ENCODE measurements around the gene TLR5. TPM values are rescaled to one million over a fixed set of nuclear protein-coding genes. Genes with fewer than 3 reads are reported as not detected.
A peak's percentile ranks its signal among the peaks of the same experiment; 100 is the strongest.

TLR5 gene
- total RNA-seq, 1 experiment from 2014 or later: 0.21 TPM

DNA sequence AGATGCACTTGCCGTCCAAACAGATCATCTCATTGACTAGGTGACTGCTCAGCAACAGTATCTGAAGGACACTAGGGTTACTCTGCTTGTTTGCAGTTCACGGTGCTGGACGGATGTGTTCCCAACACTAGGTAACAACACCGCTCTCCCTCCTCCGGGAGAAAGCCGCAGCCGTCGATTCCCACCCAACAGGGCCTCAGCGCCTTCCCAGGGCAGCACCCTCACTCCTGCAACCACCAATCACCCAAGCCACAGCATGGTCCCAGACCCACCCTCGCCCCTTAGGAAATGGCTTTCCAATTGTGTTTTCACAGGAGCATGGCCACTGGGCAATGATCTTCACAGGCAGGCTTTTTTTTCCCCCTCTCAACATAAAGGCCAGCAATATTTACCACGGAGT is 779 bp downstream of the TLR5 start:
- Histone ChIP-seq H3K4me3 (ENCODE audit: low read depth in 2 of 2, low read length in 2 of 2) (peak overlapping the region in 1 of 2 experiments; percentile 62; a peak in 2 of 4 replicates), H3K4me1 (ENCODE audit: control insufficient read depth, insufficient read depth, low read length) (peaks cover 5% of the 10 kb centered on the region; the same call in 1 of the 2 replicates), H3K27me3 (ENCODE audit: control insufficient read depth, insufficient read depth, low read length) (peaks cover 4% of the 10 kb centered on the region), H3K27ac (ENCODE audit: low read length) (no peak overlapping the region), H3K36me3 (ENCODE audit: control insufficient read depth, insufficient read depth, low read length) (no peaks in the 10 kb centered on the region), H3K9me3 (ENCODE audit: control insufficient read depth, insufficient read depth, low read depth, low read length) (peaks cover 2% of the 10 kb centered on the region; the same call in 1 of the 2 replicates)
- intact Hi-C loops (cut with micrococcal nuclease; ENCODE audit: unreplicated experiment) (loop anchor here (10.0 kb wide), 1 partner anchor 243 kb away; no protein-coding TSS in a partner anchor), in situ Hi-C loops (cut with HindIII; ENCODE audit: low pct_unique_long_range_greater_than_20kb, low sequenced_read_pairs) (no loop called here)
- TF ChIP-seq POLR2AphosphoS5 (IDR thresholded peaks at IDR 0.05; ENCODE audit: low read depth, low read length) (no peak), SIN3A (IDR thresholded peaks at IDR 0.05; ENCODE audit: borderline replicate concordance, insufficient read depth, low read depth, low read length) (no peak), TCF7L2 (IDR thresholded peaks at IDR 0.05; ENCODE audit: low read depth, low read length) (no peak)
- TF ChIP-seq, protein P1, sequence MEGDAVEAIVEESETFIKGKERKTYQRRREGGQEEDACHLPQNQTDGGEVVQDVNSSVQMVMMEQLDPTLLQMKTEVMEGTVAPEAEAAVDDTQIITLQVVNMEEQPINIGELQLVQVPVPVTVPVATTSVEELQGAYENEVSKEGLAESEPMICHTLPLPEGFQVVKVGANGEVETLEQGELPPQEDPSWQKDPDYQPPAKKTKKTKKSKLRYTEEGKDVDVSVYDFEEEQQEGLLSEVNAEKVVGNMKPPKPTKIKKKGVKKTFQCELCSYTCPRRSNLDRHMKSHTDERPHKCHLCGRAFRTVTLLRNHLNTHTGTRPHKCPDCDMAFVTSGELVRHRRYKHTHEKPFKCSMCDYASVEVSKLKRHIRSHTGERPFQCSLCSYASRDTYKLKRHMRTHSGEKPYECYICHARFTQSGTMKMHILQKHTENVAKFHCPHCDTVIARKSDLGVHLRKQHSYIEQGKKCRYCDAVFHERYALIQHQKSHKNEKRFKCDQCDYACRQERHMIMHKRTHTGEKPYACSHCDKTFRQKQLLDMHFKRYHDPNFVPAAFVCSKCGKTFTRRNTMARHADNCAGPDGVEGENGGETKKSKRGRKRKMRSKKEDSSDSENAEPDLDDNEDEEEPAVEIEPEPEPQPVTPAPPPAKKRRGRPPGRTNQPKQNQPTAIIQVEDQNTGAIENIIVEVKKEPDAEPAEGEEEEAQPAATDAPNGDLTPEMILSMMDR (IDR thresholded peaks at IDR 0.05): no peak
- TF ChIP-seq, protein P2, sequence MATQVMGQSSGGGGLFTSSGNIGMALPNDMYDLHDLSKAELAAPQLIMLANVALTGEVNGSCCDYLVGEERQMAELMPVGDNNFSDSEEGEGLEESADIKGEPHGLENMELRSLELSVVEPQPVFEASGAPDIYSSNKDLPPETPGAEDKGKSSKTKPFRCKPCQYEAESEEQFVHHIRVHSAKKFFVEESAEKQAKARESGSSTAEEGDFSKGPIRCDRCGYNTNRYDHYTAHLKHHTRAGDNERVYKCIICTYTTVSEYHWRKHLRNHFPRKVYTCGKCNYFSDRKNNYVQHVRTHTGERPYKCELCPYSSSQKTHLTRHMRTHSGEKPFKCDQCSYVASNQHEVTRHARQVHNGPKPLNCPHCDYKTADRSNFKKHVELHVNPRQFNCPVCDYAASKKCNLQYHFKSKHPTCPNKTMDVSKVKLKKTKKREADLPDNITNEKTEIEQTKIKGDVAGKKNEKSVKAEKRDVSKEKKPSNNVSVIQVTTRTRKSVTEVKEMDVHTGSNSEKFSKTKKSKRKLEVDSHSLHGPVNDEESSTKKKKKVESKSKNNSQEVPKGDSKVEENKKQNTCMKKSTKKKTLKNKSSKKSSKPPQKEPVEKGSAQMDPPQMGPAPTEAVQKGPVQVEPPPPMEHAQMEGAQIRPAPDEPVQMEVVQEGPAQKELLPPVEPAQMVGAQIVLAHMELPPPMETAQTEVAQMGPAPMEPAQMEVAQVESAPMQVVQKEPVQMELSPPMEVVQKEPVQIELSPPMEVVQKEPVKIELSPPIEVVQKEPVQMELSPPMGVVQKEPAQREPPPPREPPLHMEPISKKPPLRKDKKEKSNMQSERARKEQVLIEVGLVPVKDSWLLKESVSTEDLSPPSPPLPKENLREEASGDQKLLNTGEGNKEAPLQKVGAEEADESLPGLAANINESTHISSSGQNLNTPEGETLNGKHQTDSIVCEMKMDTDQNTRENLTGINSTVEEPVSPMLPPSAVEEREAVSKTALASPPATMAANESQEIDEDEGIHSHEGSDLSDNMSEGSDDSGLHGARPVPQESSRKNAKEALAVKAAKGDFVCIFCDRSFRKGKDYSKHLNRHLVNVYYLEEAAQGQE (IDR thresholded peaks at IDR 0.05; ENCODE audit: insufficient read depth in 1 of 2, low read depth in 2 of 2, low read length in 1 of 2): no peak
- no peak for ATAC-seq
- DNase-seq (ENCODE audit: low read depth, low spot score): no peak
- ChIA-PET POLR2A (no interaction called here), CTCF (interaction anchor here (0.6 kb wide), 1 partner anchor 358 kb away, joined by 3 read pairs; no protein-coding TSS in a partner anchor)
- no TSS peak for BruUV-seq (replicated peaks)

DNA sequence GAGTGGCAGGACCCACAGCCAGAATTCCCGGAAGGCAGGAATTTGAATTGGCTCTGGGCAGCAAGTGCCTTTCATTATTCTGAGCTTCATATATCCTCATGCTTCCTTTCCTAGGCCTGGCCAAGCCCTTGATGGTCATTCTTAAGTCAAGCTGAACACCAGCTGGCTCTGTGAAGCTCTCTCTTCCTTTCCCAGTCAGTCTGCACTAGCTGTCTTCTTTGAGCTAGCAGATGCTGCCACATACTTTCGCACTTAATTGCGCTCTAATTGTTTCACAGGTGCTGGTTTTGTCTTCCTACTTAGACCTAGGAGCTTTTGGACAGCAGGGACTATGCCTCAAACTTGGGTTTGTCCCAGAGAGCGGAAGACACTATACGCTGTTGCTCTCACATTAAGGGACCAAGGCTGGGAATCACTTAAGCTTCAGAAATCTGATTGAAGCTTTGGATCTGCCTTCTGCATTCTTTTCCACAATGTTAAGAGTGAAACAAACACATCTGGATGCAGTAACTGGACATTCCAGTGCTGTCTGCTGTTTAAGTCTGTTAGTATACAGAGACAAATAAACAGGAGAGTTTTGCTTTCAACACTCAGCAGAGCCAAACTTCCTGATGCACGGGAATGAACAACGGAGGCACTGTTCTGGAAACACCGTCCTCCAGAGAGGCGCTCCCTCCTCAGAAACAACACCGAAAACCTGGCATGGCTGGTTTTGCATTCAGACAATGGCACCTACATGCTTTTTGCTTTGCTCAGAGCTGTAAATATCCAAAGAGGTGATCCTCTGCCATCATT is 2.2 kb downstream of the TLR5 start:
- Histone ChIP-seq H3K9me3 (ENCODE audit: control insufficient read depth, insufficient read depth, low read depth, low read length) (no peaks in the 10 kb centered on the region), H3K4me3 (ENCODE audit: low read depth in 2 of 2, low read length in 2 of 2) (no peak overlapping the region), H3K36me3 (ENCODE audit: control insufficient read depth, insufficient read depth, low read length) (no peaks in the 10 kb centered on the region), H3K4me1 (ENCODE audit: control insufficient read depth, insufficient read depth, low read length) (peaks cover 5% of the 10 kb centered on the region; the same call in 1 of the 2 replicates), H3K27ac (ENCODE audit: low read length) (no peak overlapping the region), H3K27me3 (ENCODE audit: control insufficient read depth, insufficient read depth, low read length) (peaks cover 4% of the 10 kb centered on the region)
- POLR2A ChIA-PET: no interaction called here
- TF ChIP-seq TCF7L2 (IDR thresholded peaks at IDR 0.05; ENCODE audit: low read depth, low read length) (no peak), POLR2AphosphoS5 (IDR thresholded peaks at IDR 0.05; ENCODE audit: low read depth, low read length) (no peak)
- TF ChIP-seq, protein P1 (IDR thresholded peaks at IDR 0.05): no peak
- CTCF ChIA-PET: no interaction called here
- DNase-seq (ENCODE audit: low read depth, low spot score) (no peak), ATAC-seq (no peak)
- no TSS peak for BruUV-seq (replicated peaks)
- in situ Hi-C loops (cut with HindIII; ENCODE audit: low pct_unique_long_range_greater_than_20kb, low sequenced_read_pairs) (no loop called here), intact Hi-C loops (cut with micrococcal nuclease; ENCODE audit: unreplicated experiment) (loop anchor here (10.0 kb wide), 1 partner anchor 244 kb away; no protein-coding TSS in a partner anchor)

All from Panc1 (cell line).